ELF-1 (cell line): Measurements from ENCODE around the gene SAPCD1.

Experiments
- DNase-seq: peaks from one replicate; pipeline ENCODE4 v3.0.0-alpha.2; 2016; ENCODE audit warnings: low read depth, low spot score

Gene SAPCD1

GRCh38 chr6:31729515-31729978 lies 32.9 kb upstream of the SAPCD1 start:
- DNase-seq: peak; percentile 95

- peak; percentile 99 for DNase-seq
Observed at GRCh38 chr6:31729979-31730630, 32.4 kb upstream of the SAPCD1 start.

GRCh38 chr6:31730631-31731086 lies 31.8 kb upstream of the SAPCD1 start:
- peak; percentile 20 for DNase-seq

GRCh38 chr6:31732029-31732428 lies 30.4 kb upstream of the SAPCD1 start:
- DNase-seq: no peak

GRCh38 chr6:31733734-31734133 lies 28.7 kb upstream of the SAPCD1 start:
- no peak for DNase-seq

- DNase-seq: no peak
Observed at GRCh38 chr6:31734247-31734820, 28.1 kb upstream of the SAPCD1 start.

GRCh38 chr6:31734821-31735406 lies 27.5 kb upstream of the SAPCD1 start:
- peak; percentile 75 for DNase-seq

- peak; percentile 77 for DNase-seq
Observed at GRCh38 chr6:31736021-31736767, 26.3 kb upstream of the SAPCD1 start, which contains the start of gene CLIC1. TSS of gene CLIC1 (minus strand) at chr6:31736530. CDS start at chr6:31736300, 230 bp downstream.

GRCh38 chr6:31736768-31737314 lies 25.6 kb upstream of the SAPCD1 start:
- peak; percentile 10 for DNase-seq

GRCh38 chr6:31737315-31737990 lies 25.0 kb upstream of the SAPCD1 start:
- DNase-seq: no peak

- DNase-seq: peak; percentile 44
Observed at GRCh38 chr6:31737991-31738979, 24.2 kb upstream of the SAPCD1 start.

- DNase-seq: peak; percentile 100
Observed at GRCh38 chr6:31739639-31740396, 22.6 kb upstream of the SAPCD1 start, which contains the start of gene MSH5. TSS of gene MSH5 (plus strand) at chr6:31740005. CDS start at chr6:31740467, 462 bp downstream.

GRCh38 chr6:31740397-31741223 lies 21.8 kb upstream of the SAPCD1 start:
- no peak for DNase-seq

- no peak for DNase-seq
Observed at GRCh38 chr6:31741815-31742214, 20.6 kb upstream of the SAPCD1 start.

- no peak for DNase-seq
Observed at GRCh38 chr6:31742894-31743293, 19.6 kb upstream of the SAPCD1 start.

- DNase-seq: no peak
Observed at GRCh38 chr6:31744422-31744821, 18.0 kb upstream of the SAPCD1 start.

- no peak for DNase-seq
Observed at GRCh38 chr6:31749301-31750036, 13.0 kb upstream of the SAPCD1 start.
